Nephron progenitor cell (in vitro differentiated cells): ENCODE results near the gene APBA1.

ENCODE experiments used
- DNase-seq: peaks from one replicate; pipeline ENCODE4 v3.0.0; 2021
- H3K27ac Mint-ChIP-seq: 2 replicates; pipeline ENCODE4 v1.8.0; 2021; ENCODE audit warnings: mild to moderate bottlenecking, moderate library complexity, mixed read lengths
- H3K27me3 Mint-ChIP-seq: 2 replicates; pipeline ENCODE4 v1.8.0; 2021; ENCODE audit warnings: mild to moderate bottlenecking, low read depth, mixed read lengths; ENCODE audit not compliant: poor library complexity
- H3K36me3 Mint-ChIP-seq: 2 replicates; pipeline ENCODE4 v1.8.0; 2021; ENCODE audit warnings: low read depth, mixed read lengths
- H3K4me1 Mint-ChIP-seq: 2 replicates; pipeline ENCODE4 v1.8.0; 2021; ENCODE audit warnings: mixed read lengths
- H3K4me3 Mint-ChIP-seq: 2 replicates; pipeline ENCODE4 v1.8.0; 2021; ENCODE audit warnings: mild to moderate bottlenecking, moderate library complexity, mixed read lengths
- H3K9me3 Mint-ChIP-seq: 2 replicates; pipeline ENCODE4 v1.8.0; 2021; ENCODE audit warnings: mild to moderate bottlenecking, moderate library complexity, mixed read lengths
- CTCF ChIP-seq: fragments of 200-600 bp; sonication (generic); IDR thresholded peaks from 2 replicates; pipeline ENCODE4 v1.5.0; 2021; ENCODE audit warnings: antibody characterized with exemption

The APBA1 gene

GRCh38 chr9:69675563-69675962 lies 3.4 kb upstream of the APBA1 start:
- Mint-ChIP-seq H3K9me3 (no peaks in the 10 kb centered on the region), H3K27ac (no peak overlapping the region), H3K4me1 (peaks cover 23% of the 10 kb centered on the region), H3K27me3 (no peaks in the 10 kb centered on the region), H3K4me3 (no peak overlapping the region), H3K36me3 (no peaks in the 10 kb centered on the region)
- no peak for DNase-seq
- TF ChIP-seq CTCF: no peak

GRCh38 chr9:69674716-69675438 lies 2.7 kb upstream of the APBA1 start:
- Mint-ChIP-seq H3K4me1 (peaks cover 23% of the 10 kb centered on the region), H3K4me3 (no peak overlapping the region), H3K36me3 (no peaks in the 10 kb centered on the region), H3K27me3 (no peaks in the 10 kb centered on the region), H3K27ac (no peak overlapping the region), H3K9me3 (no peaks in the 10 kb centered on the region)
- TF ChIP-seq CTCF: no peak
- no peak for DNase-seq

- Mint-ChIP-seq H3K9me3 (no peaks in the 10 kb centered on the region), H3K4me1 (peaks cover 23% of the 10 kb centered on the region), H3K27ac (no peak overlapping the region), H3K27me3 (no peaks in the 10 kb centered on the region), H3K4me3 (no peak overlapping the region), H3K36me3 (no peaks in the 10 kb centered on the region)
- no peak for DNase-seq
- TF ChIP-seq CTCF: no peak
These were observed 2.0 kb upstream of the APBA1 start for GRCh38 chr9:69674112-69674685.

GRCh38 chr9:69673311-69673640 lies 1.1 kb upstream of the APBA1 start:
- TF ChIP-seq CTCF: no peak
- Mint-ChIP-seq H3K27ac (no peak overlapping the region), H3K27me3 (no peaks in the 10 kb centered on the region), H3K4me3 (peak overlapping the region; percentile 81), H3K9me3 (no peaks in the 10 kb centered on the region), H3K4me1 (peaks cover 23% of the 10 kb centered on the region), H3K36me3 (no peaks in the 10 kb centered on the region)
- no peak for DNase-seq

GRCh38 chr9:69672596-69673310 lies 582 bp upstream of the APBA1 start:
- TF ChIP-seq CTCF: peak; percentile 83
- H3K9me3 Mint-ChIP-seq: no peaks in the 10 kb centered on the region

More at GRCh38 chr9:69672596-69673310, 582 bp upstream of the APBA1 start:
- no peaks in the 10 kb centered on the region for H3K36me3 Mint-ChIP-seq
- H3K27ac Mint-ChIP-seq: no peak overlapping the region
- peaks cover 23% of the 10 kb centered on the region for H3K4me1 Mint-ChIP-seq
- H3K4me3 Mint-ChIP-seq: peak overlapping the region; percentile 81
- no peaks in the 10 kb centered on the region for H3K27me3 Mint-ChIP-seq
- peak; percentile 90 for DNase-seq
